Peyer's patch (tissue), 4 donors: ENCODE measurements around the gene FGFRL1. TPM values are rescaled to one million over a fixed set of nuclear protein-coding genes. Genes with fewer than 3 reads are reported as not detected.
"Not testable (repeated sequence)": the region's sequence is repeated elsewhere in the genome, so short reads cannot be mapped to it uniquely, and the experiment has no call there.

Source experiments
- DNase-seq, 3 donors: peaks; one replicate each; pipeline ENCODE4 v3.0.0-alpha.2; 2017 to 2019
- H3K27ac ChIP-seq, 4 donors: fragments of 200-600 bp; sonication (generic); one replicate each; pipeline ENCODE4 v1.5.1; 2016 to 2019
- H3K27me3 ChIP-seq, 2 donors: fragments of 200-600 bp; sonication (generic); one replicate each; pipeline ENCODE4 v1.5.1; 2019
- H3K36me3 ChIP-seq, 3 donors: fragments of 200-600 bp; sonication (generic); one replicate each; pipeline ENCODE4 v1.5.1; 2016 to 2019
- H3K4me1 ChIP-seq, 4 donors: fragments of 200-600 bp; sonication (generic); one replicate each; pipeline ENCODE4 v1.5.1; 2016 to 2019
- H3K4me3 ChIP-seq, 4 donors: fragments of 200-600 bp; sonication (generic); 1 replicate in 3 of 4; 2 replicates in 1 of 4; pipeline ENCODE4 v1.5.1; 2016 to 2019; ENCODE audit warnings: mild to moderate bottlenecking in 1 of 4
- H3K9me3 ChIP-seq, 4 donors: fragments of 200-600 bp; sonication (generic); one replicate each; pipeline ENCODE4 v1.5.1; 2016 to 2019; ENCODE audit warnings: mild to moderate bottlenecking in 1 of 4
- POLR2A ChIP-seq, 2 donors: fragments of 450-650 bp; IDR thresholded peaks; one replicate each; pipeline ENCODE4 v1.5.1; 2017; ENCODE audit warnings: antibody characterized with exemption in 2 of 2, mild to moderate bottlenecking in 2 of 2, moderate library complexity in 2 of 2
- total RNA-seq, 4 donors: library from RNA; depleted of rRNA; stranded (reverse); fragments of >200 nt; gene quantifications; one replicate each; pipeline ENCODE4 v1.1.0, GENCODE V29; 2016
- TF ChIP-seq, protein P1 (sequence below), 6 experiments: fragments of 450-650 bp in 4 of 6; fragments of 200-600 bp in 2 of 6; sonication (generic) in 1 of 6; IDR thresholded peaks; one replicate each; pipeline ENCODE4 v1.5.1; 2017 to 2019; ENCODE audit warnings: antibody characterized with exemption in 6 of 6, mild to moderate bottlenecking in 3 of 6, moderate library complexity in 1 of 6

The FGFRL1 gene
- total RNA-seq, 4 donors from 2014 or later, result 10.3 to 29.7 (median 26.8) TPM

DNA sequence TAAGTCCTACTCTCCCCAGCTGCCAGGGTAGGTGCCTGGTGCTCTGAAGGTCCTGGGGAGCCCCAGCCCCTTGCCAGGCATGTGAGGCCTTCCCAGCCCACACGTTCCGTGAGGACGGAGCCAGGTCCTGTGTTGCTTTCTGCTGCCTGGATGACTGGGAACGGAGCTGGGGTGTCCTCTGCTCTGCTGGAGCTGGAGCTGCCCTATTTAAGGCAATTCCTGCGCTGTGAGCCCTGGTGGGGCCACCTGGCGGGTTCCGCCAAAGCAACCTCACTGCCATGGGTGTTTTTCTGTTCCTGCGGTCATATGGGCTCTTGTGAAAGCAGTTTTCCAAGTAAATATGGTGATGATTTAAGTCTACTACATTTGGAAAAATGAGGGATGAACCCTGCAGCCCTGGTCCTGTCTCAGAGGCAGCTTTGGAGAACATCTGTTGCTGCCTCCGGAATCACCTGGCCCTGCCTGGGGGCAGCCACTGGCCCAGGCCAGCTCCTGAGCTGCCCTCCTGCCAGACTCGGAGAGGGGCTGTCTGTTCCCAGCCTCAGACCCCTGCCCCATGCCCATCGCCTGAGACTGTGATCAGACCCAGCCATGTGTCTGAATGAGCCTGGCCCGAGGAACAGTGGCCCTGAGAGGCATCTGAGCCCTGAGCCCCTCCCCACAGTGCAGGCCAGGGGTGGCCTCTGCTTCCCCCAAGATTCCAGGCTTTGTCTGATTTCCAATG, 33.2 kb downstream of the FGFRL1 start:
- peak in 1 of 3 donors; percentile 34 for DNase-seq
- TF ChIP-seq, protein P1, sequence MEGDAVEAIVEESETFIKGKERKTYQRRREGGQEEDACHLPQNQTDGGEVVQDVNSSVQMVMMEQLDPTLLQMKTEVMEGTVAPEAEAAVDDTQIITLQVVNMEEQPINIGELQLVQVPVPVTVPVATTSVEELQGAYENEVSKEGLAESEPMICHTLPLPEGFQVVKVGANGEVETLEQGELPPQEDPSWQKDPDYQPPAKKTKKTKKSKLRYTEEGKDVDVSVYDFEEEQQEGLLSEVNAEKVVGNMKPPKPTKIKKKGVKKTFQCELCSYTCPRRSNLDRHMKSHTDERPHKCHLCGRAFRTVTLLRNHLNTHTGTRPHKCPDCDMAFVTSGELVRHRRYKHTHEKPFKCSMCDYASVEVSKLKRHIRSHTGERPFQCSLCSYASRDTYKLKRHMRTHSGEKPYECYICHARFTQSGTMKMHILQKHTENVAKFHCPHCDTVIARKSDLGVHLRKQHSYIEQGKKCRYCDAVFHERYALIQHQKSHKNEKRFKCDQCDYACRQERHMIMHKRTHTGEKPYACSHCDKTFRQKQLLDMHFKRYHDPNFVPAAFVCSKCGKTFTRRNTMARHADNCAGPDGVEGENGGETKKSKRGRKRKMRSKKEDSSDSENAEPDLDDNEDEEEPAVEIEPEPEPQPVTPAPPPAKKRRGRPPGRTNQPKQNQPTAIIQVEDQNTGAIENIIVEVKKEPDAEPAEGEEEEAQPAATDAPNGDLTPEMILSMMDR (IDR thresholded peaks at IDR 0.05), result no peak
- no peak for TF ChIP-seq POLR2A (IDR thresholded peaks at IDR 0.05)
- peak overlapping the region in 2 of 4 donors; percentile 13 to 31 for H3K27ac ChIP-seq
- no peaks in the 10 kb centered on the region for H3K27me3 ChIP-seq
- peaks cover 0 to 41% (median 0%) of the 10 kb centered on the region in 4 donors for H3K4me1 ChIP-seq
- no peaks in the 10 kb centered on the region for H3K36me3 ChIP-seq
- H3K9me3 ChIP-seq, result no peaks in the 10 kb centered on the region
- H3K4me3 ChIP-seq, result no peak overlapping the region

DNA sequence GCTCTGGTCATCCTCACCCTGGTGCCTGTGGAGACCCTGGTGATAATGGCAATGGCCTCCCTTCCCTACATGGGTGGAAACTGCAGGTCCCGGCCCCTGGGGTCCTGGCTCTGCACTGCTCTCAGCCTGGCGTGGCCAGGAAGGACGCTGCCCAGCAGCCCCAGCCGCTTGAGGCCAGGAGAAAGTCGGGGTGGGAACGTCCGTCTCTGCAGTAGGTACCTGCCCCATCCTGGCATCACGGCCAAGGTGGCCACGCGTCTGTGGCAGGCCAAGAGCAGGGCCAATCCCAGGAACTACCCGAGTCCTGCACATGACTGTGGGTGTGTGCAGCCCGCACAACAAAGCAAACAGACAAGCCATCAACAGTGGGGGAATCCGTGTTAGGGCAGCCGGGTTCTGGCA, 33.8 kb downstream of the FGFRL1 start:
- no peak for TF ChIP-seq POLR2A (IDR thresholded peaks at IDR 0.05)
- TF ChIP-seq, protein P1 (IDR thresholded peaks at IDR 0.05), result no peak
- H3K27ac ChIP-seq, result no peak overlapping the region
- H3K4me3 ChIP-seq, result no peak overlapping the region
- no peaks in the 10 kb centered on the region for H3K27me3 ChIP-seq
- no peaks in the 10 kb centered on the region for H3K9me3 ChIP-seq
- H3K36me3 ChIP-seq, result no peaks in the 10 kb centered on the region
- DNase-seq, result peak in 1 of 3 donors; percentile 39
- H3K4me1 ChIP-seq, result peaks cover 0 to 36% (median 0%) of the 10 kb centered on the region in 4 donors

DNA sequence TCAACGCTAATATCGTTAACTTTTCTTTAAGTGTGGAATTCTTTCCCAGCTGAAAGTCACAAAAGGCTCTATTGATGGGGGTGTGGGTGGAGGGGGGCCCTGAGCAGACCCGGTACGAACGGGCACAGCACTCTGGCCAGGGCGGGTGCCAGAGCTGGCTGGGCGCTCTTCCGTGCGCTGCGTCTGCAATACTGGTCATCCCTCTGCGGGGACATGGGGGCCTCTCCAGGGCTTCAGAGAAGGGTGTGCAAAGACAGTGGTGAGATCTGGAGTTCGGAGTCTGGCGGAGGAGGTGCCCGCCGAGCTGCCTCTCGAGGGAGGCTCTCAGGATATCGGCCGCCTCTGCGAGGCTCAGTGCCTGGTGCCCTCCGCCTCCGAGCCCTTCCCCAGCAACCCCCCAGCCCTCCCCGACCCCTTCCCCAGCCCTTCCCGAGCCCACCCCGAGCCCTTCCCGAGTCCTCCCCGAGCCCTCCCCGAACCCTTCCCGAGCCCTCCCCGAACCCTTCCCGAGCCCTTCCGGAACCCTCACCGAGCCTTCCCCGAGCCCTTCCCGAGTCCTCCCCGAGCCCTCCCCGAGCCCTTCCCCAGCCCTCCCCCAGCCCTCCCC, 34.3 kb downstream of the FGFRL1 start:
- H3K27me3 ChIP-seq, result no peaks in the 10 kb centered on the region
- H3K36me3 ChIP-seq, result no peaks in the 10 kb centered on the region
- TF ChIP-seq POLR2A (IDR thresholded peaks at IDR 0.05), result no peak
- TF ChIP-seq, protein P1 (IDR thresholded peaks at IDR 0.05), result no peak
- no peaks in the 10 kb centered on the region for H3K9me3 ChIP-seq
- no peak overlapping the region for H3K4me3 ChIP-seq
- H3K27ac ChIP-seq, result no peak overlapping the region
- H3K4me1 ChIP-seq, result peaks cover 0 to 35% (median 0%) of the 10 kb centered on the region in 4 donors
- peak in 1 of 3 donors; percentile 30 for DNase-seq

DNA sequence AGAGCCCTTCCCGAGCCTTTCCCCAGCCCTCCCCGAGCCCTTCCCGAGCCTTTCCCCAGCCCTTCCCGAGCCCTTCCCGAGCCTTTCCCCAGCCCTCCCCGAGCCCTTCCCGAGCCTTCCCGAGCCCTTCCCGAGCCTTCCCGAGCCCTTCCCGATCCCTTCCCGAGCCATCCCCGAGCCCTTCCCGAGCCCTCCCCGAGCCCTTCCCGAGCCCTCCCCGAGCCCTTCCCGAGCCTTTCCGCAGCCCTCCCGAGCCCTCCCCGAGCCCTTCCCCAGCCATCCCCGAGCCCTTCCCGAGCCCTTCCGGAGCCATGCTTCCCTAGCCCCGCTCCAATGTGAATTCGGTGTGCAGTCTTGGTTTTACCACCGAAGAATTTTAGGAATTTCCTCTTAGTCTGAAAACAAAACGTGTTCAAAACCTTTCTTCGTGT, 35.2 kb downstream of the FGFRL1 start:
- not testable (repeated sequence) for H3K36me3 ChIP-seq, H3K27me3 ChIP-seq, H3K9me3 ChIP-seq
- H3K4me1 ChIP-seq, result peaks cover 0 to 26% (median 0%) of the 10 kb centered on the region in 4 donors
- peak overlapping the region in 1 of 4 donors; percentile 18 for H3K27ac ChIP-seq
- H3K4me3 ChIP-seq, result peak overlapping the region in 2 of 4 donors; percentile 44 to 48
- DNase-seq, result peak in 2 of 3 donors; percentile 79 to 96

DNA sequence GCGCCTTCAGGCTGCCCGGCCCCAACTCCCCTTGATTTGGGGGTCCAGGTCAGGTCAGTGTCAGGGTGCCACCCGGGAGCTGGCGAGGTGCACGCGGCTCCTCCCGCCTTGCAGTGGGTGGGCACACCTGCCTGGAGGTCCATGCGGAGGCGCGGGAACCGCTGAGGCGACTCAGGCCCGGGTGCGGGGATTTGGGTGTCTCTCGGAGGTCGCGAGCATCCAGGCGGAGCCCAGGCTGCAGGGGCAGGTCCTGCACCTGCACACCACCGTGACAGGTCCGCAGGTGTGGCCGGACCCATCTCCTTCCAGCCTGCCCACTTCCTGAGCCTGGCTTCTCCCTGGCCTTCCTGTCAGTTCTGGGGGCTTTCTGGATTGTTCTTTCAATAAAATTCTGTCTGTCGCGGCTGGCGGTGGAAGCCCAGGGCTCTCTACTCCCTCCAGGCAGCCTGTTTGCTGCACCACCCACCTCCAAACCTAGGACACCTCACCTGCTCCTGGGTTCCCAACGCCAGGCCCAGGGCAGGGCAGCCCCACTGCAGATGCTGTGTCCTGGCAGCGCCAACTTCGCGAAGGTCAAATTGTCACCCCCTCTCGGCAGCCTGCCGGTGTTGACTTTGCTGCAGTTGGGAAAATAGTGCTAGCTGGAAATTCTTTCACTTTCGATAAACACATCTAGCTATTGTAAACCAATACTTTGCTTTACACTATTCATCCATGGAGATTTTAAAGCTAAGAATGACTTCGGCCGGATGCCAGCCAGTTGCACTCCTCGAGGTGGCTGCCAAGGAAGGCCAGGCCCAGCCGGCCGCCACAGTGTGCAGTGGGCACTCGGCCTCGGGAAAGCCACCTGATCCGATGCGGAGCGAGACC, 35.9 kb downstream of the FGFRL1 start:
- peak in 2 of 3 donors; percentile 53 to 63 for DNase-seq
- H3K4me1 ChIP-seq, result peaks cover 0 to 20% (median 0%) of the 10 kb centered on the region in 4 donors
- peak overlapping the region in 3 of 4 donors; percentile 18 to 58 (median 22) for H3K27ac ChIP-seq
- H3K36me3 ChIP-seq, result no peaks in the 10 kb centered on the region
- H3K4me3 ChIP-seq, result peak overlapping the region in 2 of 4 donors; percentile 44 to 48
- H3K27me3 ChIP-seq, result no peaks in the 10 kb centered on the region
- TF ChIP-seq POLR2A (IDR thresholded peaks at IDR 0.05), result no peak
- TF ChIP-seq, protein P1 (IDR thresholded peaks at IDR 0.05), result peak in 3 of 6 experiments; percentile 3 to 17 (median 6)
- no peaks in the 10 kb centered on the region for H3K9me3 ChIP-seq
